Activated naive CD4-positive, alpha-beta T cell treated with anti-CD3 and anti-CD28 coated beads, Interleukin-2, amount 50 U/mL, for 24 hours (primary cell): ENCODE data around the gene NRCAM.

Source experiments
- H3K27ac Mint-ChIP-seq: one replicate; pipeline ENCODE4 v1.8.0; 2021; ENCODE audit warnings: mild to moderate bottlenecking, mixed read lengths
- H3K27me3 Mint-ChIP-seq: one replicate; pipeline ENCODE4 v1.8.0; 2021; ENCODE audit warnings: mixed read lengths
- H3K36me3 Mint-ChIP-seq: one replicate; pipeline ENCODE4 v1.8.0; 2021; ENCODE audit warnings: mixed read lengths
- H3K4me1 Mint-ChIP-seq: one replicate; pipeline ENCODE4 v1.8.0; 2021; ENCODE audit warnings: mixed read lengths
- H3K4me3 Mint-ChIP-seq: one replicate; pipeline ENCODE4 v1.8.0; 2021; ENCODE audit warnings: mild to moderate bottlenecking, mixed read lengths
- H3K9me3 Mint-ChIP-seq: one replicate; pipeline ENCODE4 v1.8.0; 2021; ENCODE audit warnings: mixed read lengths

Gene NRCAM

GRCh38 chr7:108419961-108420908, 36.0 kb downstream of the NRCAM start:
- H3K27ac Mint-ChIP-seq: no peak overlapping the region
- no peaks in the 10 kb centered on the region for H3K9me3 Mint-ChIP-seq
- H3K4me3 Mint-ChIP-seq: no peak overlapping the region
- H3K36me3 Mint-ChIP-seq: no peaks in the 10 kb centered on the region
- peaks cover 21% of the 10 kb centered on the region for H3K4me1 Mint-ChIP-seq
- H3K27me3 Mint-ChIP-seq: peaks cover 24% of the 10 kb centered on the region

GRCh38 chr7:108418946-108419345, 37.3 kb downstream of the NRCAM start:
- Mint-ChIP-seq H3K4me1 (peaks cover 21% of the 10 kb centered on the region), H3K36me3 (no peaks in the 10 kb centered on the region), H3K27ac (no peak overlapping the region), H3K9me3 (no peaks in the 10 kb centered on the region), H3K27me3 (peaks cover 24% of the 10 kb centered on the region), H3K4me3 (no peak overlapping the region)

- Mint-ChIP-seq H3K36me3 (no peaks in the 10 kb centered on the region), H3K4me1 (peaks cover 21% of the 10 kb centered on the region), H3K4me3 (no peak overlapping the region), H3K27me3 (peaks cover 22% of the 10 kb centered on the region), H3K9me3 (no peaks in the 10 kb centered on the region), H3K27ac (no peak overlapping the region)
Observed at GRCh38 chr7:108417926-108418325, 38.3 kb downstream of the NRCAM start.

GRCh38 chr7:108417144-108417543, 39.1 kb downstream of the NRCAM start:
- Mint-ChIP-seq H3K4me3 (no peak overlapping the region), H3K4me1 (peaks cover 21% of the 10 kb centered on the region), H3K9me3 (no peaks in the 10 kb centered on the region), H3K27ac (no peak overlapping the region), H3K36me3 (no peaks in the 10 kb centered on the region), H3K27me3 (peaks cover 22% of the 10 kb centered on the region)

- H3K27ac Mint-ChIP-seq: peak overlapping the region; percentile 25
Observed at GRCh38 chr7:108415821-108416536, 40.3 kb downstream of the NRCAM start.

GRCh38 chr7:108415084-108415483, 41.2 kb downstream of the NRCAM start:
- Mint-ChIP-seq H3K4me1 (peaks cover 16% of the 10 kb centered on the region), H3K36me3 (no peaks in the 10 kb centered on the region), H3K27ac (no peak overlapping the region), H3K9me3 (no peaks in the 10 kb centered on the region), H3K4me3 (no peak overlapping the region), H3K27me3 (peaks cover 15% of the 10 kb centered on the region)

More at GRCh38 chr7:108415821-108416536, 40.3 kb downstream of the NRCAM start:
- no peaks in the 10 kb centered on the region for H3K9me3 Mint-ChIP-seq
- peaks cover 22% of the 10 kb centered on the region for H3K27me3 Mint-ChIP-seq
- H3K36me3 Mint-ChIP-seq: no peaks in the 10 kb centered on the region
- H3K4me1 Mint-ChIP-seq: peaks cover 21% of the 10 kb centered on the region
- H3K4me3 Mint-ChIP-seq: no peak overlapping the region

- no peaks in the 10 kb centered on the region for H3K36me3 Mint-ChIP-seq
- no peak overlapping the region for H3K4me3 Mint-ChIP-seq
- no peak overlapping the region for H3K27ac Mint-ChIP-seq
- H3K27me3 Mint-ChIP-seq: peaks cover 11% of the 10 kb centered on the region
- H3K4me1 Mint-ChIP-seq: peaks cover 11% of the 10 kb centered on the region
- no peaks in the 10 kb centered on the region for H3K9me3 Mint-ChIP-seq
Observed at GRCh38 chr7:108413782-108414492, 42.3 kb downstream of the NRCAM start.

GRCh38 chr7:108413337-108413736, 42.9 kb downstream of the NRCAM start:
- H3K4me3 Mint-ChIP-seq: no peak overlapping the region
- H3K4me1 Mint-ChIP-seq: peaks cover 10% of the 10 kb centered on the region
- H3K27ac Mint-ChIP-seq: no peak overlapping the region
- H3K36me3 Mint-ChIP-seq: no peaks in the 10 kb centered on the region
- H3K9me3 Mint-ChIP-seq: no peaks in the 10 kb centered on the region
- H3K27me3 Mint-ChIP-seq: peaks cover 9% of the 10 kb centered on the region

- Mint-ChIP-seq H3K4me3 (no peak overlapping the region), H3K36me3 (no peaks in the 10 kb centered on the region), H3K27me3 (peaks cover 1% of the 10 kb centered on the region), H3K27ac (no peak overlapping the region), H3K9me3 (no peaks in the 10 kb centered on the region), H3K4me1 (no peaks in the 10 kb centered on the region)
Observed at GRCh38 chr7:108409146-108409545, 47.1 kb downstream of the NRCAM start.

- H3K27ac Mint-ChIP-seq: no peak overlapping the region
- H3K36me3 Mint-ChIP-seq: no peaks in the 10 kb centered on the region
- H3K4me1 Mint-ChIP-seq: no peaks in the 10 kb centered on the region
- peaks cover 1% of the 10 kb centered on the region for H3K27me3 Mint-ChIP-seq
- H3K9me3 Mint-ChIP-seq: no peaks in the 10 kb centered on the region
- H3K4me3 Mint-ChIP-seq: no peak overlapping the region
Observed at GRCh38 chr7:108408296-108408991, 47.8 kb downstream of the NRCAM start.

- H3K27me3 Mint-ChIP-seq: peaks cover 1% of the 10 kb centered on the region
- no peak overlapping the region for H3K27ac Mint-ChIP-seq
- no peak overlapping the region for H3K4me3 Mint-ChIP-seq
- no peaks in the 10 kb centered on the region for H3K36me3 Mint-ChIP-seq
- H3K9me3 Mint-ChIP-seq: no peaks in the 10 kb centered on the region
- H3K4me1 Mint-ChIP-seq: no peaks in the 10 kb centered on the region
Observed at GRCh38 chr7:108407676-108408075, 48.6 kb downstream of the NRCAM start.

GRCh38 chr7:108406222-108406890, 49.9 kb downstream of the NRCAM start:
- H3K4me1 Mint-ChIP-seq: no peaks in the 10 kb centered on the region
- H3K27ac Mint-ChIP-seq: no peak overlapping the region
- H3K9me3 Mint-ChIP-seq: no peaks in the 10 kb centered on the region
- peaks cover 1% of the 10 kb centered on the region for H3K27me3 Mint-ChIP-seq
- no peaks in the 10 kb centered on the region for H3K36me3 Mint-ChIP-seq
- H3K4me3 Mint-ChIP-seq: no peak overlapping the region

GRCh38 chr7:108404509-108405420, 51.5 kb downstream of the NRCAM start:
- Mint-ChIP-seq H3K27me3 (peaks cover 1% of the 10 kb centered on the region), H3K4me3 (no peak overlapping the region), H3K4me1 (no peaks in the 10 kb centered on the region), H3K36me3 (no peaks in the 10 kb centered on the region), H3K27ac (no peak overlapping the region), H3K9me3 (no peaks in the 10 kb centered on the region)
